Gastroesophageal sphincter (tissue), 4 donors: Measurements from ENCODE around the gene CNGA3. TPM values are rescaled to one million over a fixed set of nuclear protein-coding genes. Genes with fewer than 3 reads are reported as not detected.

Experiments used
- ATAC-seq: fragments of 150-250 bp; one replicate; pipeline ENCODE4 v1.9.1; 2016; ENCODE audit warnings: mild to moderate bottlenecking, moderate library complexity
- H3K27ac ChIP-seq, 4 donors: fragments of 200-600 bp; sonication (generic) in 3 of 4; 1 replicate in 3 of 4; 2 replicates in 1 of 4; pipeline ENCODE4 v1.5.1; 2016 to 2019
- H3K27me3 ChIP-seq: fragments of 200-600 bp; sonication (generic); one replicate; pipeline ENCODE4 v1.5.1; 2019
- H3K36me3 ChIP-seq, 2 donors: fragments of 200-600 bp; sonication (generic); one replicate each; pipeline ENCODE4 v1.5.1; 2019; ENCODE audit warnings: control low read depth in 1 of 2
- H3K4me1 ChIP-seq, 3 donors: fragments of 200-600 bp; sonication (generic); 1 replicate in 2 of 3; 2 replicates in 1 of 3; pipeline ENCODE4 v1.5.1; 2016 to 2019; ENCODE audit warnings: control low read depth in 2 of 3
- H3K4me3 ChIP-seq, 2 donors: fragments of 200-600 bp; sonication (generic); one replicate each; pipeline ENCODE4 v1.5.1; 2019; ENCODE audit warnings: mild to moderate bottlenecking in 1 of 2, moderate library complexity in 1 of 2
- H3K9me3 ChIP-seq, 3 donors: fragments of 200-600 bp; sonication (generic); one replicate each; pipeline ENCODE4 v1.5.1; 2017 to 2019; ENCODE audit warnings: control low read depth in 2 of 3
- CTCF ChIP-seq, 4 experiments: fragments of 200-600 bp in 2 of 4; fragments of 450-650 bp in 2 of 4; sonication (generic) in 1 of 4; IDR thresholded peaks; one replicate each; pipeline ENCODE4 v1.5.1; 2017 to 2019; ENCODE audit warnings: antibody characterized with exemption in 4 of 4, mild to moderate bottlenecking in 2 of 4, moderate library complexity in 2 of 4
- EP300 ChIP-seq: sonication (generic); formaldehyde crosslinking; IDR thresholded peaks from one replicate; pipeline ENCODE4 v1.6.1; 2017; ENCODE audit warnings: antibody characterized with exemption, mild to moderate bottlenecking
- POLR2A ChIP-seq, 2 donors: fragments of 450-650 bp; IDR thresholded peaks; one replicate each; pipeline ENCODE4 v1.6.1; 2017; ENCODE audit warnings: antibody characterized with exemption in 2 of 2, mild to moderate bottlenecking in 2 of 2, moderate library complexity in 1 of 2
- POLR2AphosphoS5 ChIP-seq: sonication (generic); formaldehyde crosslinking; IDR thresholded peaks from one replicate; pipeline ENCODE4 v1.6.1; 2017; ENCODE audit warnings: antibody characterized with exemption
- WGBS, 2 donors: methylation state at CpG; one replicate each; pipeline ENCODE4 v1.1.5; 2018; ENCODE audit warnings: low coverage in 1 of 2; 5-methylcytosine and 5-hydroxymethylcytosine counted together
- total RNA-seq, 4 donors: library from RNA; depleted of rRNA; stranded (reverse); fragments of >200 nt; gene quantifications; one replicate each; pipeline ENCODE4 v1.1.0, GENCODE V29; 2016

The CNGA3 gene
- total RNA-seq, 4 donors from 2014 or later, result 1.1 to 10.6 (median 6.1) TPM

- no peak for ATAC-seq
- no peaks in the 10 kb centered on the region for H3K9me3 ChIP-seq
- no peak overlapping the region for H3K4me3 ChIP-seq
- no peak for TF ChIP-seq POLR2AphosphoS5
- TF ChIP-seq CTCF (IDR thresholded peaks at IDR 0.05), result no peak
- TF ChIP-seq POLR2A (IDR thresholded peaks at IDR 0.05), result no peak
- no peak for TF ChIP-seq EP300
- H3K27ac ChIP-seq, result no peak overlapping the region
- H3K27me3 ChIP-seq, result peaks cover 8% of the 10 kb centered on the region
- no peaks in the 10 kb centered on the region for H3K36me3 ChIP-seq
- no peaks in the 10 kb centered on the region for H3K4me1 ChIP-seq
- WGBS, 2 donors, result 70 to 100% methylated on average over 2 to 4 of the region's 4 CpGs
These were observed 36.2 kb upstream of the CNGA3 start for GRCh38 chr2:98310010-98310409.

GRCh38 chr2:98311090-98311489 lies 35.2 kb upstream of the CNGA3 start:
- ATAC-seq, result no peak
- H3K36me3 ChIP-seq, result no peaks in the 10 kb centered on the region
- H3K4me3 ChIP-seq, result no peak overlapping the region
- H3K9me3 ChIP-seq, result no peaks in the 10 kb centered on the region
- H3K4me1 ChIP-seq, result no peaks in the 10 kb centered on the region
- 61 to 79% methylated on average over 2 to 3 of the region's 3 CpGs for WGBS, 2 donors
- H3K27ac ChIP-seq, result no peak overlapping the region
- H3K27me3 ChIP-seq, result peaks cover 8% of the 10 kb centered on the region
- no peak for TF ChIP-seq EP300
- TF ChIP-seq POLR2A (IDR thresholded peaks at IDR 0.05), result no peak
- TF ChIP-seq CTCF (IDR thresholded peaks at IDR 0.05), result no peak
- TF ChIP-seq POLR2AphosphoS5, result no peak

- peaks cover 8% of the 10 kb centered on the region for H3K27me3 ChIP-seq
- H3K27ac ChIP-seq, result no peak overlapping the region
- H3K36me3 ChIP-seq, result no peaks in the 10 kb centered on the region
- ATAC-seq, result no peak
- no peak overlapping the region for H3K4me3 ChIP-seq
- no peak for TF ChIP-seq POLR2A (IDR thresholded peaks at IDR 0.05)
- TF ChIP-seq POLR2AphosphoS5, result no peak
- no peak for TF ChIP-seq CTCF (IDR thresholded peaks at IDR 0.05)
- TF ChIP-seq EP300, result no peak
- 42 to 78% methylated on average over 2 to 12 of the region's 33 CpGs for WGBS, 2 donors
- no peaks in the 10 kb centered on the region for H3K9me3 ChIP-seq
- H3K4me1 ChIP-seq, result no peaks in the 10 kb centered on the region
These were observed 34.3 kb upstream of the CNGA3 start for GRCh38 chr2:98311771-98312545.

- TF ChIP-seq POLR2AphosphoS5, result no peak
- TF ChIP-seq CTCF (IDR thresholded peaks at IDR 0.05), result no peak
- TF ChIP-seq EP300, result no peak
- no peak for TF ChIP-seq POLR2A (IDR thresholded peaks at IDR 0.05)
- Histone ChIP-seq H3K27me3 (peaks cover 3% of the 10 kb centered on the region), H3K27ac (no peak overlapping the region), H3K9me3 (no peaks in the 10 kb centered on the region), H3K4me1 (no peaks in the 10 kb centered on the region), H3K36me3 (no peaks in the 10 kb centered on the region), H3K4me3 (no peak overlapping the region)
- ATAC-seq, result no peak
- 76 to 92% methylated on average over 5 to 8 of the region's 8 CpGs for WGBS, 2 donors
These were observed 32.6 kb upstream of the CNGA3 start for GRCh38 chr2:98313492-98314250.
